ENCODE results near the gene GFPT2.

The GFPT2 gene

DNA sequence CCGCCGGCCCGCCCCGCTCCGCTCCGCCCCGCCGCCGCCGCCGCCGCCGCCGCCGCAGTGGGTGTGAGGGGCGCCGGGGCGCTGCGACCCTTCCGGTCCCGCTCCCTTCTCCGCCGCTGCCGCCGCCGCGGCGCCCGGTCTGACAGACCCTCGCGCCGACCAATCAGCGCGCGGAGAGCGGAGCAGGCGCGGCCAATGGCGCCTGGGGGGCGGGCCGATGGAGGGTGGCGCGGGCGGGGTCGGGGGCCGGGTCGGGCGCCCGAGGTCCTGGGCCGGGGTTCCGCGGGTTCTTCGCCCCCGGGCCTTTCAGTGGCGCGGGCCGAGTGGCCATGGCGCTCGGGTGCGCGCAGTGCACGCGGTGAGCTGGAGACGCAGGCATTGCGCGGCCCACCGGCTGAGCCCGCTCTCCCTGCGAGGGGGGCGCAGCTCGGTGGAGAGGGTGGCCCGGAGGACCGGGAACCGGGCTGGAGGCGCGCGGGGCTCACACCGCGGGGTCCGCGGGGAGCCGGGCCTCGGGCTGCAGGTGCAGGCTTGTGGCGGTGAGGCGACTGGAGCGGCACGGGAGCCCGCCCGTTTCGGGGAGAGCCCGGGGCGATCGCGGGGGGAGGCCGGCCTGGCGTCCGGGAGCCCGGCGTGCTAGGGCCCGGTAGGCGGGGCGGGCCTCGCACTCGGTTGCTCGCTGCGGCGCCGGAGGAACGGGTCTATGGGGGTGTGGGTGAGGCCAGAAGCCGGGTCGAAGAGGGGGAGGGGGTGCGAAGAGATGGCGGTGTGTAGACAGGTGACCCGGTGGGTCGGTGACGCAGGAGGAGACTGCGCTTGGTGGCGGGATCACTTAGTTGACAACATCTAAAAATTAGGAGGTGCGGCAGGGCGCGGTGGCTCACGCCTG, 60.9 kb downstream of the GFPT2 start, which contains the start of gene MAPK9:
Gene MAPK9, minus strand, starts transcription at position 141 of the 889 bp plus-strand sequence. CDS start 11,522 bp downstream, outside the sequence.
- DNase-seq: peak; percentile 55
- in situ Hi-C loops (cut with MboI; ENCODE audit: low pct_unique_long_range_greater_than_20kb, low sequenced_read_pairs): no loop called here

DNA sequence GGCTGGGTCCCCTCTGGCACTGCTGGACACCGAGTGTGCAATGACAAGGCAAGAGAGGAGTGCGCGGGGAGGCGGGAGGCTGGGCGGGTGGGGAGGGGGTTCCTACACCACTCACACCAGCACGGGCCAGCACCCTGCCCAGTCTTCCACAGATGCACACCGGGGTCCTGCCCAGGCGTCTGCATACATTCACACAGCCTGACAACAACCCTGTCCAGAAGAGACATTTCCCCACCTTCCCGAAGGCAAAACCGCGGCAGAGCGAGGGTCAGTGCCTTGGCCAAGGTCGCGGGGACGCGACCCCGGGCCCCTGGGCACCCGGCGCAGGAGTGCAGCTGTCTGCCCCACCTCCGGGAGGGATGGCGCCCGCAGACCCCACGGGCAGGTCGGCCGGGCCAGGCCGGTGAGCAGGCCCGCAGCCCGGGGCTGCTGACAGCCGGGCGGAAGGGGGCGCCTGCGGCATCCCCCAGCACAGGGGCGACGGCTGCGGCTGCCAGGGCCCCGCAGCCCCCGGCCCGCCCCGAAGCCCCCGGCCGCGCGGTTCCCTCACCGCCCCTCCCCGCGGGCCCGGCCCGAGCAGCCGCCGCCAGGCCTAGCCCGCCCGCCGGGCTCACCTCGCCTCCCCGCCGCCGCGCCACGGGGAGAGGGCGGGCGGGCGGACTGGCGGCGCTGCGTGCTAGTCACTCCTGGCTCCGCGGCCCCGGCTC, 61.7 kb downstream of the GFPT2 start:
- peak; percentile 32 for DNase-seq
- in situ Hi-C loops (cut with MboI; ENCODE audit: low pct_unique_long_range_greater_than_20kb, low sequenced_read_pairs): no loop called here

DNA sequence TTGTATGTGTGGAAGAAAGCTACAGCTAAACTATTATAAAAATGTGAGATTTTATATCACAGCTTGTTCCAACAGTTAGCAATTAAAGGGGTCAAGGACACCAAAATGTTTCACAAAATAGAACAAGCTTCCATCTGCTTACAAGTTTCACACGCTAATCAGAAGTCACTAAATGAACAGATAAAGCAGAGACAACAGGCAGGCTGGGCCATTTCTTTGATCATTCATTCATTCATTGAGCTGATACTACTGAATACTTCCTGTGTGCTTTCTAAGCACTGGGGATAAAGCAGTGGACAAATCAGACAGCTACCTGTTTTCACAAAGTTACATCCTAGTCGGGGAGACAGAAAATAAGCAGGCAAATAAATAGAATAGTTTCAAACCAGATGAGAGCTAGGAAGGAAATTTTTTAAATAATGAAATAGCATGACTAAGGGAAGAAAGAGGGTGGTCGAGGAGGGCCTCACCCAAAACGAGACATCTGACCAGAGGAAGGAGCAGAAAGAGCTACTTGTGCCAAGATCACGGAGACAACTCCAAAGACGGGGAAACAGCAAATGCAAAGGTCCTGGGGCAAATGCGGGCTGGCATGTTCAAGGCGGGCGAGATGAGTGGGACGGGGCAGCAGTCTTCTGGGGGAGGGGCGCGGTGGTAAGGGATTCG, 62.4 kb downstream of the GFPT2 start:
- DNase-seq: no peak
- in situ Hi-C loops (cut with MboI; ENCODE audit: low pct_unique_long_range_greater_than_20kb, low sequenced_read_pairs): no loop called here

DNA sequence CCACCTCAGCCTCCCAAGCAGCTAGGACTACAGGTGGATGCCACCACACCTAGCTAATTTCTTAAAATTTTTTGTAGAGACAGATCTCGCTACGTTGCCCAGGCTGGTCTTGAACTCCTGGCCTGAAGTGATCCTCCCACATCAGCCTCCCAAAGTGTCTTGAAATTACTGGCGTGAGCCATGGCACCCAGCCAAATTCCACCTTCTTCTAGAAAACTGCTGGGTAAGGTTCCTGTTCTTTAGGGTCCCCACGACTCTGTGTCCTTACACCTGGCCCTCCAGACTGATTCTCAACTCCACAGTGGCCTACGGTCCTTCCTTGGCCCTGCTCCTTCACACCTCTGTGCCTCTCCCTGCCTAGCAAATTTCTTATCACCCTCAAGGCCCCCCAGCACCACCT, 63.2 kb downstream of the GFPT2 start:
- in situ Hi-C loops (cut with MboI; ENCODE audit: low pct_unique_long_range_greater_than_20kb, low sequenced_read_pairs): no loop called here
- no peak for DNase-seq

DNA sequence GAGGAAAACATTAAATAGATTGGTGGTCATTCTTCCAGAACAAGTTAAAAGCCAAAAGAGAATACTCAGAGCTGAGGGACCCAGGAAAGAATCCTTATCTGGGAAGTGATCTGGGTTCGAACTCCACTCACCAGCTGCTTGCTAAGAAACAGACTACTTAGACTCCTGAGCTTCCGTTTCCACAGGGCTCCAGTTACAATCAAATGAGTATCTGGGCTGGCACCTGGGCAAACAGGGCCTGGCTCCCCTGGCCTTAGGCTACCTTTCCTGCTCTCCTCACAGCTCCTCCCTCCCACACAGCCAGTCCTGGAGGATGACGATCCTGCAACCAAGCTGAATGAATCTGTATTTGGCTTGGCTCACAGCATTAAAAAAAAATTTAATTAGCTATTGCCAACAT, 63.7 kb downstream of the GFPT2 start:
- in situ Hi-C loops (cut with MboI; ENCODE audit: low pct_unique_long_range_greater_than_20kb, low sequenced_read_pairs): no loop called here
- no peak for DNase-seq

DNA sequence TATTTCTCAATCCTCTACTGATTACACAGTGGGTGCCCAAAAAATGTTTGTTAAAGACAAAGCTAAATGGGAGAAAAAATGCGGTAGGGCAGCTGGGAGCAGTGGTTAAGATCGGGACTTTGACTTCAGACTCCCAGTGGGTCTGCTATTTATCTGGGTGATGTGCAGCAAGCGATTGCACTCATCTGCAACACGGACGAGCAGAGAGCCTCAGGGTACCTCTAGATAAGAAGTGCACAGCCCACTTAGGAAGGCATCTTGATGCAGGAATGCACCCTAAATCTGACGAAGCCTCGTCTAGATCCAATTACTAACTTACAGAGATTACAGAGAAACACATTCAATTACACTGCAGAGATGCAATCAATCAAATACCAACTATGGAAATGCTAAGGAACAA, 65.3 kb downstream of the GFPT2 start:
- no peak for DNase-seq
- in situ Hi-C loops (cut with MboI; ENCODE audit: low pct_unique_long_range_greater_than_20kb, low sequenced_read_pairs): no loop called here

DNA sequence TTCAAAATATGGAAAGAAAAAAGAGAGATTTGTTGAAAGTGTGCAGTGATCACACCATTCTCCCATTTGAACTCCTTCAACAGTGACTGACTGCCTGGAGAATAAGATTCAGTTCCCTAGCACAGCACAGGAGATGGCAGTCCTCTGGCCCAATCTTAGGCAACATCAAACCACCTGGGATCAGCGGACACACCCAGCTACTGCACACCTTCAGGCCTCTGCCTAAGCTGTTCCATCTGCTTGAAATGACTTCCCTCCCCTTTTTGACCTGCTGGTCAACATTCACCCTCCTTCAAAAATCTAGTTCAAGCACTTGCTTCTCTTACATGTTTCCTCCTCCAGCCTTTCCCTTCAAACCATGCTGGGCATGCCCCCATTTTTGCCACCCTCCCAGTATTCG, 65.7 kb downstream of the GFPT2 start:
- no peak for DNase-seq
- in situ Hi-C loops (cut with MboI; ENCODE audit: low pct_unique_long_range_greater_than_20kb, low sequenced_read_pairs): no loop called here

DNA sequence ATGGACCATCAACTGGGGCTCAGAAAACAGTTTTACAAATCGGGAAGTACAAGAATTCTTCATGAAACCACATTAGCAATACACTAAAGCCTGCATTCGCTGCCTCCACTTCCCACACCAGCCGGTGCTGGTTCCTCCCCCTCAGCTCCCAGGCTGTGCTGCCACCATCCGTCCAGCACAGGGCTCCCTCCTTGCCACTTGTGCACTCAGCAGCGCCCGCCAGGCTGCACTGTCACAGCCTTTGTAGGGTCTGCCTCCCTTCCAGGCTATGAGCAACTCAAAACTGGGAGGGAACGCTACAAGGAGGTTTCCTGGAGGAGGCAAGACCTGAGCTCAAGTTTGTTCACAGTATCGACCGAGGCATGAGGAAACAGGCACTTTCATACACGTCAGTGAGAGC, 69.0 kb downstream of the GFPT2 start:
- DNase-seq: peak; percentile 90
- in situ Hi-C loops (cut with MboI; ENCODE audit: low pct_unique_long_range_greater_than_20kb, low sequenced_read_pairs): no loop called here

DNA sequence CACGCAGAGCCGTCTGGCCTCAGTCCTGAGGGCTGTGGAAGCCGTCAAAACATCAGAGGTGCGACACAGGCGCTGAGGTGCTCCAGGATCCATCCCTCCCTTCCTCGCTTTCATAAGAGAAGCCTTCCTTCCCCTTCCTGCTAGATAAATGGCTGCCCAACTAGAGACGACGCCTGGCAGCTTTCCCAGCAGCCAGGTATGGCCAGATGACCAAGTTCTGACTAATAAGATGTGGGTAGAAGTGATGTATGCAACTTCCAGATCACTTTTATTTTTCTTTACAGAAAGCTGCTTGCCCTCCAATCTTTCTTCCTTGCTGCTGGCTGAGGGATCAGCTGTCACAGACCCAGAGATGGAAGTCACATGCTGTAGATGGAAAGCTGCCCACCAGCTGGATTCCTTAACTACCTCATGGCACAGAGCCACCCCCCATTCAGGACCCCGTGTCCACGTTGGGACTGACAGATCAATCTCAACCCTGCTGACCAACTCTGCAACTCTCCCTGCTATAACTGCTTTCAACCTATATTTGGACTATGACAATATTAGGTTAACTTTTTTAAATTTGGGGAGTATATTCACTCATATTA, 70.0 kb downstream of the GFPT2 start:
- DNase-seq: no peak
- in situ Hi-C loops (cut with MboI; ENCODE audit: low pct_unique_long_range_greater_than_20kb, low sequenced_read_pairs): no loop called here

DNA sequence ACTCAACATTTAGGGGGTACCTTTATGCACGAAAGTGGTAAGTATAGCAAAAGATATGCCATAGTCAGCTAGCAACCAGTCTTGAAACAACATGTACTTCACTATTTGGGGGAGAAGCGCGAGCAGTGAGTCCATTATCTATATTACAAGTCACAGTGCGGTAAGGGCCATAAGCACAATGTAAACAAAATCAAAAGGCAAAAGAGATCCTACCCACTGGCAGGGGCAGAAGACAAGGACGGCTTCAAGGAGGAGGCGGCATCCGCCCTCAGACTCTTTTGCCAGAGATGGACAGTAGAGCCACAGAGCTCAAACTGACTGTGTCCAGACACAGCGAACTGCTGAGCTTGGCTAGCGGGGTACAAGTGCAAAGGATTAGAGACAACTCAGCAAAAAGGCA, 70.9 kb downstream of the GFPT2 start:
- no peak for DNase-seq
- in situ Hi-C loops (cut with MboI; ENCODE audit: low pct_unique_long_range_greater_than_20kb, low sequenced_read_pairs): no loop called here

DNA sequence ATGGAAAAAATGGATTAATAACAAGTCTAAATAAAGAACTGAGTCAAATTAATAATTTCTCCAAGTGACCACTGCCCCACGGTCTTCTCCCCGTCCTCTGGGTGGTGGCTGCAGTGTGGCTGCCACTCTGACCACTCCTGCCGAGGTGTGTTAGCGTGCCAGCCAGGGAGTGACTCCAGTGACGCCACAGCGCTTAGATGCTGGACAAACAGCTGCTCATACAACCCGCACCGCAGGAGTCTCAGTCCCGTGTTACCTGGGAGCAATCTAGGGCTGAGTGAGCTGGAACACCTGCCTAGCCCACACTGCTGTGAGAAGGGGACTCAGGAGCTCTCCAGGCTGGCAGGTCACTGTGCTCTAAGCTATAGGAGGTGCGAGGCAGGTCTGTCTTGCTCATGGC, 71.4 kb downstream of the GFPT2 start:
- DNase-seq: no peak
- in situ Hi-C loops (cut with MboI; ENCODE audit: low pct_unique_long_range_greater_than_20kb, low sequenced_read_pairs): no loop called here

DNA sequence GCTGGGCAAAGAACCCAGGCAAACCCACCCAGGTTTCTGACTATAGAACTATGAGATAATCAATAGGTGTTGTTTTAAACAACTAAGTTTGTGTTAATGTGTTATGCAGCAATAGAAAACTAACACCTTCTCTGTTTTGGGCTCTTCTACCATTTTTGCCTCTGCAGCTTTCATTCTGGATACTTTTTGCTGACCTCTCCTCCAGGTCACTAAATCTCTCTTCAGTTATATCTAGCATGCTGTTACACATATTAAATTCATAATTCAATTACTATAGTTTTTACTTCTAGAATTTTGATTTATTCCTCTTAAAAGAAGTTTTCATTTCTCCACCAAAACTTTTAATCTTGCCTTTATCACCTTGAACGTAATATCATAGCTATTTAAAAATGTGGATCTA, 78.4 kb downstream of the GFPT2 start:
- no peak for DNase-seq
- in situ Hi-C loops (cut with MboI; ENCODE audit: low pct_unique_long_range_greater_than_20kb, low sequenced_read_pairs): no loop called here

DNA sequence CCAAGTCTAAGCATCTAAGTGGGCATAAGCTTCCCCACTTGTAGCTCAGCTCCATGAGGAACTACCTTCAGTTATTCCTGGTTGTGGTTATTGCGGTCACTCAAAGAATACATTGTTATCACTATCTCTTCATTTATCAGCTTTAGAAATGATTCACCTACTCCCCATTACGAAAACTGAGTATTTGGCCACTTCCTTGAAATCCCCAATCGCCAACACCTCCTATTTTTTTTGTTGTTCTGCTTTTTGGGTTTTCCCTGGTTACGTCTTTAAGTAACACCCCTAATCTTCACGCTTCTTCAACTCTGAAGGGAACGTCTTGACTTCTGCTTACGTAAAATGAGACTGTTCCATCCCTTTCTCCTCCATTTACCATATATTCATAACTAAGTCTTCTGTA, 81.9 kb downstream of the GFPT2 start:
- in situ Hi-C loops (cut with MboI; ENCODE audit: low pct_unique_long_range_greater_than_20kb, low sequenced_read_pairs): no loop called here
- peak; percentile 83 for DNase-seq

DNA sequence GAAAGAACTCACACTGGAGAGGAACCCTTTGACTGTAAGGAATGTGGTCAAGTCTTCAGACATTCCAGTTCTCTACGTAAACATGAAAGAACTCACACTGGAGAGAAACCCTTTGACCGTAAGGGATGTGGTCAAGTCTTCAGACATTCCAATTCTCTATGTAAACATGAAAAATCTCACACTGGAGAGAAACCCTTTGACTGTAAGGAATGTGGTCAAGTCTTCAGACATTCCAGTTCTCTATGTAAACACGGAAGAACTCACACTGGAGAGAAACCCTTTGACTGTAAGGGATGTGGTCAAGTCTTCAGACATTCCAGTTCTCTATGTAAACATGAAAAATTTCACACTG, 93.9 kb downstream of the GFPT2 start:
- no peak for DNase-seq
- in situ Hi-C loops (cut with MboI; ENCODE audit: low pct_unique_long_range_greater_than_20kb, low sequenced_read_pairs): no loop called here

DNA sequence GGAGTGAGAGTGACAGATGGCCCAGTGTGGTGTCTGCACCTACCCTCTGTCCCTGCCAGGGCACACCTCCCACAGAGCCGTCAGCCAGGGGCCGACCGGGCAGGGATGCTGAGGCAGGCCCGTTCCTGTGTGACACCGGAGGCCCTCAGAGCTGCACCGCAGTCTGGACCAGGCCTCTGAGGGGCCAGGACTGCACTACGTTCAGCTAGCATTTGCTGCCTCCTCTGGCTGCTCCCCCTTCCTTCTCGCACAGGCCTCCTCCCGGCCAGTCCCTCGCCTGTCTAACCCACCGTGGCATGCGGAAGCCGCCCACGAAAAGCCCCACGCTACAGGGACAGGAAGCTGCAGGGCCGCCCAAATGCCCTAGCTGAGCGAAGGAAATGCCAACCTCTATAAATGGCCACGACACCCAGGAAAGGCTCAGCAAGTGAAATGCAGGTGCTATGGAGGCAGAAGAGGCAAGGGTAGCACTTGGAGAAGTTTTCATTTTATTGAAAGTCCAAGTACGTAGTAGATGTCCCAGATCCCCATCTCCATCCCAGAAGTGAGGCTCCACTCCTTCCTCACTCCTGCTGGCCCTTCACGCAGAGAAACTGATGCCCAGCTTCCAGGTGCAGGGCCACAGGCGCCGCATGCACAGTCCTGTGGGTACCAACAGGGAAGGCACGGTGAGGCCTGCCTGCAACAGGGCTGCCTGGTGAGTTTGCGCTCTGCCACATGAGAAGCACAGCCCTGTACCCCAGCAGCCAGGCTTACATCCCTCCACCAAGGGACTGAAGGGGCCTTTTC, 99.9 kb downstream of the GFPT2 start:
- in situ Hi-C loops (cut with MboI; ENCODE audit: low pct_unique_long_range_greater_than_20kb, low sequenced_read_pairs): no loop called here
- DNase-seq: no peak

DNA sequence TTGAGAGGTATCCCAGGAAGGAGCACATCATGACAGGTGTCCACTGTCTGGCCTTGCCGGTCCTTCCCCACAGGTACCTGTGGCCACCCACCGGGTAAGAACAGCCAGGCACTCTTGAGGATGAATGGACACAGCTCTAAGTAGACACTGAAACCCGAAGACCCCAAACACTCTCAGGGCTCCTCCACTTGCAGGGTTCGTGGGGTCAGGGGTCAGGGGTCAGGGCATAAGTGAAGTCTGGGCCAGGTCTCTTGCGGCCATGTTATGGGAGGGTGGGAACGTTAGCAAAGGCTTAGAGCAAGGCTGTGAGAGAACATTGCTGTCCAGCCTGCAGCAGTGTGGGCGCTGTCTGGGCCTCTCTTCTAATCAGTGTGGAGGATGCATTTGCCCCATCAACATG, 101.2 kb downstream of the GFPT2 start:
- in situ Hi-C loops (cut with MboI; ENCODE audit: low pct_unique_long_range_greater_than_20kb, low sequenced_read_pairs): no loop called here
- no peak for DNase-seq

DNA sequence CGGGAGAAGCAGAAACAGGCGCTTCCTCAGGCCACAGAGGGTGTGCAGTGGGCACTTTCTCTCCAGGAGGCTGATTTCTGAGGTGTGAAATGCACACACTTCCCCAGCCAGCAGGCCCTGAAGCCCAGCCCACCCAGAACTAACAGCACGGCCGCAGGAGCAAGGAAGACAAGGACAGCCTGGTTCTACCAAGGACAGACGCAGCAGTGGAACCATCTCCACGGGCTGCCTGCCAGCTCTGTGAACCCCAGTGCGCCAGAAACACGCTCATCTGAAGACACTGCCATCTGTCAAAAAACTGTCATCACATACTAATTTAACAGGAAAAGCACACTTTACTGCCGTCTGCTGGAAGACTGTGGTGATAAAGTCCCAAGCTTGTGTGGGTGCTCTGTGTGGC, 102.0 kb downstream of the GFPT2 start:
- in situ Hi-C loops (cut with MboI; ENCODE audit: low pct_unique_long_range_greater_than_20kb, low sequenced_read_pairs): no loop called here
- no peak for DNase-seq
